Measurements from ENCODE around the gene C1orf35.
"Not testable (repeated sequence)": the region's sequence is repeated elsewhere in the genome, so short reads cannot be mapped to it uniquely, and the experiment has no call there.

Gene C1orf35

DNA sequence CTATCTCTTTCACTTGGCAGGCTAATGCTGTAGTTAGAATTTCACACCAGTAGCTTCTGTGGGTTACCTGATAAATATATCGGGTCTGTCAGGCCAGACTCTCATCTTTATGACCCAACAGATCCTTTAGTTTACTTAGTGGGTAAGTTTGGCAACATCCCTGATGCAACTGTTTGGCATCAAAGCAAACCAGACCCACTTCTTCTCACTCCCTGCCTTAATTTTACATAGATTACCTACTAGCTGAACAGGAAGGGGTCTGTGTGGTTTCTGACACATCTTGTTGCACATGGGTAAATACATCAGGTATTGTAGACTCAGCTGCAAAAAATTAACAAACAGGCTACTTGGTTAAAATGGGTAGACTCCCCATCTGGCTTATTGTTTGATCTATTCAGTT is 33.8 kb upstream of the C1orf35 start:
- DNase-seq (ENCODE audit: low spot score in 2 of 2), result no peak
- in situ Hi-C loops (cut with MboI; ENCODE audit: low sequenced_read_pairs), result loop anchor here (10.0 kb wide), 1 partner anchor 318 kb away; a partner anchor contains a TSS
- H3K4me1 ChIP-seq, result peaks cover 7% of the 10 kb centered on the region
- no peaks in the 10 kb centered on the region for H3K9me3 ChIP-seq
- H3K36me3 ChIP-seq (replicated peaks), result peaks cover 9% of the 10 kb centered on the region
- H3K4me3 ChIP-seq, result no peak overlapping the region
- peaks cover 8% of the 10 kb centered on the region for H3K27me3 ChIP-seq (ENCODE audit: low read depth)

- Histone ChIP-seq H3K4me3 (no peak overlapping the region), H3K36me3 (replicated peaks) (no peaks in the 10 kb centered on the region), H3K4me1 (0 out of 2 replicates have a peak, but pooled peaks cover 3% of the 10 kb centered on the region), H3K27me3 (ENCODE audit: low read depth) (peaks cover 8% of the 10 kb centered on the region), H3K9me3 (no peaks in the 10 kb centered on the region)
- DNase-seq (ENCODE audit: low spot score in 2 of 2), result no peak
- in situ Hi-C loops (cut with MboI; ENCODE audit: low sequenced_read_pairs), result loop anchor here (10.0 kb wide), 1 partner anchor 320 kb away; a partner anchor contains a TSS
Observed at GRCh38 chr1:228134591-228134990, 31.5 kb upstream of the C1orf35 start.

DNA sequence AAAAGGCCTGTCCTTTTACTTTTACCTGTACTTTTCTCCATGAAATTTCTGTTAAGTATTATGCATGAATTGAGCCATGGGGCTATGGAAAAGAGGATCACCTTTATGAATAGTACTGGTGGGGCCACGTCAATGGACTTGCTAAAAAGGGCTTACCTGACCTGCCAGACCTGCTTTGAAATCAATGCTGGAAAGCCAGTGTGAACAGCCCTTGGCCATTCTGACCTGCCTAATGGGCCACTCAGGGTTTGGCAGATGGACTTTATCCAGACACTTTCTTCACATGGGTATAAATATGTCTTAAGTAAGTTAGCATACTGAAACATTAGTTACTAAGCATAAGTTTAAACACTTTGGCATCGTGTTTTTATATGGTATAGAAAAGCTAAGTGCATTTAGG is 28.6 kb upstream of the C1orf35 start:
- Histone ChIP-seq H3K4me3 (no peak overlapping the region), H3K9me3 (no peaks in the 10 kb centered on the region), H3K36me3 (replicated peaks) (no peaks in the 10 kb centered on the region), H3K4me1 (no peaks in the 10 kb centered on the region), H3K27me3 (ENCODE audit: low read depth) (peaks cover 8% of the 10 kb centered on the region)
- in situ Hi-C loops (cut with MboI; ENCODE audit: low sequenced_read_pairs), result loop anchor here (10.0 kb wide), 1 partner anchor 323 kb away; a partner anchor contains a TSS
- no peak for DNase-seq (ENCODE audit: low spot score in 2 of 2)

DNA sequence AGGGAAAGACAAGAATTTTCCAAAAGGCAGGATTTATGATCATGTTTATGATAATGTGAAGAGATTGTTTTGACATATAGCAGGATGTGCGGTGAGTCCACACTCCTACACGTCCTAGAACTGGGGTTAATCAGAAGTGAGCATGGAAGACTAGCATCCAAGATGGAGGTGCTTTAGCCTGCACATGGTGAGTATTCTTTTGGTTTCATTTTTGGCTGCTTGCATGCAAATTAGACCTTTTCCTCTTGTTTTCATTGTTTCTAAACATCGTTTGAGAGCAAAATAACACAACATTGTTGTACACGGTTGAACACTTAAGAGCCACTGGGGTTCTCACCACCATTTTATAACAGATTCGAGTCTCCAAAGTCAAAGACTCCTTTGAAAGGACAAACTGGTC is 22.1 kb upstream of the C1orf35 start:
- Histone ChIP-seq H3K4me3 (no peak overlapping the region), H3K9me3 (no peaks in the 10 kb centered on the region), H3K27me3 (ENCODE audit: low read depth) (0 out of 2 replicates have a peak, but pooled peaks cover 2% of the 10 kb centered on the region), H3K36me3 (replicated peaks) (no peaks in the 10 kb centered on the region), H3K4me1 (no peaks in the 10 kb centered on the region)
- in situ Hi-C loops (cut with MboI; ENCODE audit: low sequenced_read_pairs), result no loop called here
- no peak for DNase-seq (ENCODE audit: low spot score in 2 of 2)

DNA sequence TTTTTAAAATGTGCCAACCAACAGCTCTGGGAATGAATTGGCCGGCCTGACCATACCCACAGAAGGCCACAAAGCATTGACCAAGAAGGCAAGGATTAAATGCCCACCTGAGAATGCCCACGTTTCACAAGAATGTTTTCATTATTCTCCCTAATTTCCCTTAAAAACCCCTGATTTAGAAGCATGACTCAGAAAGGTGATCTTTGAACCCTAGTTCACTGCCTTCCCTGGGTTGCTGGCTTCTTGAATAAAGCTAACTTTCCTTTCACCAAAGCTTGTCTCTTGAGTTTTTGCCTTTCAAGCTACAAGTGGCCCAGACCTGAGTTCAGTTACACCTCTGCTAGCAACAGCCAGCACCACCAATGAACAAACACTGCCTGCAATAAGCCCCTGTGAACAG is 20.4 kb upstream of the C1orf35 start:
- no peak for DNase-seq (ENCODE audit: low spot score in 2 of 2)
- in situ Hi-C loops (cut with MboI; ENCODE audit: low sequenced_read_pairs), result no loop called here
- peaks cover 4% of the 10 kb centered on the region; the same call in 1 of the 2 replicates for H3K9me3 ChIP-seq
- no peak overlapping the region for H3K4me3 ChIP-seq
- H3K36me3 ChIP-seq (replicated peaks), result no peaks in the 10 kb centered on the region
- 0 out of 2 replicates have a peak, but pooled peaks cover 2% of the 10 kb centered on the region for H3K27me3 ChIP-seq (ENCODE audit: low read depth)
- no peaks in the 10 kb centered on the region for H3K4me1 ChIP-seq

DNA sequence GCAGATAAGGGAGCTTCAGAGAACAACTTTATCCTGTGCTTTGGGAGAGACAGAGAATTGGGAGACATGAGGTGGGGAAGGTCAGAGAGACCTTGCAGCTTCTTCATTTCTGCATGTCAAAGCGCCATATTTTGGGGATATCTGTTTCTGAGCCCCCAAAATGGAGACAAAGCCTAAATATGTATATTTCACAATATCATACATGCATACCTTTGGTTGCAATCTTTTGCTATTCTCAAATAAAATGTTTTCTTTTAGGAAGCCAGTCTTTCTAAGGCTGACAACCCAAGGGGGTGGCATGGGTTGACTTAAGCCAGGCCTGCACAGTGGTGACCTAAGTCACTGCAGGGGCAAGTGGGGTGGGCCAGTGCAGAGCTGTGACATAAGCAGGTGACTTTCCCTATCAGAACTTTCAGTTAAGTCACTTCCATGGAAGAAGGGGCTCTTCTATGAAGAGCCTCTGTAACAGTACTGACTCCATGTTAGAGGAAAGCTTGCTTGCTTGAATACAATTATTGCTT is 19.9 kb upstream of the C1orf35 start:
- no peak for DNase-seq (ENCODE audit: low spot score in 2 of 2)
- H3K4me1 ChIP-seq, result no peaks in the 10 kb centered on the region
- H3K36me3 ChIP-seq (replicated peaks), result no peaks in the 10 kb centered on the region
- H3K9me3 ChIP-seq, result peaks cover 8% of the 10 kb centered on the region; the same call in 1 of the 2 replicates
- H3K27me3 ChIP-seq (ENCODE audit: low read depth), result 0 out of 2 replicates have a peak, but pooled peaks cover 2% of the 10 kb centered on the region
- no peak overlapping the region for H3K4me3 ChIP-seq
- in situ Hi-C loops (cut with MboI; ENCODE audit: low sequenced_read_pairs), result no loop called here

DNA sequence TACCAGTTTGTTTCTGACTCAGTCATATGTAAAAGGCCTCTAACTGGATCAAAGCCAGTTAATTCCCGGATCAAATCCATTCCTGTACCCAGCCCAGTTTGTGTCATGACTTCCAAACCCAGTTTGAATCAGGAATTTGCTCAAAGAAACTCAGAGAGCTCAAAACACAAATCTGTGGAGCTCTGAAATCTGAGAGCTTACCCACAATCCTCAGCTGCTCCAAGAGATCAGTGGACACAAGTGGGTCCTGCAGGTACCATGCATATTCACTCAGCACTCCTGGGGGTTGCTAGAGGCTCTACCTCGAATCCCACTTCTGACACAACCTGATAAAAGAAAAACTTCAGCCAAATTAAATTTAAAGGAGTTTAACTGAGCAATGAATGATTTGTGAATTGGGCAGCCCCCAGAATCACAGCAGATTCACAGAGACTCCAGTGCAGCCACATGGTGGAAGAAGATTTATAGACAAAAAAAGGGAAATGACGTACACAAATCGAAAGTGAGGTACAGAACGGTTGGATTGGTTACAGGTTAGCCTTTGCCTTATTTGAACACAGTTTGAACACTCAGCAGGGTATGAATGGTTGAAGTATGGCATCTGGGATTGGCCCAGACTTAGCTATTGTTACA is 17.8 kb upstream of the C1orf35 start:
- H3K4me3 ChIP-seq, result no peak overlapping the region
- peaks cover 10% of the 10 kb centered on the region for H3K9me3 ChIP-seq
- in situ Hi-C loops (cut with MboI; ENCODE audit: low sequenced_read_pairs), result no loop called here
- H3K36me3 ChIP-seq (replicated peaks), result no peaks in the 10 kb centered on the region
- H3K27me3 ChIP-seq (ENCODE audit: low read depth), result no peaks in the 10 kb centered on the region
- no peak for DNase-seq (ENCODE audit: low spot score in 2 of 2)
- no peaks in the 10 kb centered on the region for H3K4me1 ChIP-seq

DNA sequence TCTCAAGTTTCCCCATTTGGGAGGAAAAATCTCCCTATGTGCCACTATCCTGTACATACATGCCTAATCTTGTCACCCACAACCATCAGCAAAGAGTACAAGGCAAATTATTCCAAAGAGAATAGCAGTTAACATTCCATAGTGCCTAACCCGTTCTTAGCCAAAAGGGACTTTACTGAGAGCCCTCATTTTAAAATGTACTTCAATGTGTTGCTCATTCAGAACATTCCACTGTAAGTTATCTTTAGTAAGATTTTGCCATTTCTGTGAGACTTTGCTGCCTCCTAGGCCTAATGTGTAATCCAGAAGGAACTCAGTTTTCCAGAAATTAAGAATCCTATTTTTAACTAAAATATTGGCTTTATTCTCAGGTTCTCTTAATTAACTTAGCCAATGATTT is 17.2 kb upstream of the C1orf35 start:
- H3K4me3 ChIP-seq, result no peak overlapping the region
- in situ Hi-C loops (cut with MboI; ENCODE audit: low sequenced_read_pairs), result no loop called here
- DNase-seq (ENCODE audit: low spot score in 2 of 2), result no peak
- H3K27me3 ChIP-seq (ENCODE audit: low read depth), result no peaks in the 10 kb centered on the region
- no peaks in the 10 kb centered on the region for H3K4me1 ChIP-seq
- no peaks in the 10 kb centered on the region for H3K36me3 ChIP-seq (replicated peaks)
- peaks cover 10% of the 10 kb centered on the region for H3K9me3 ChIP-seq

- no peak for DNase-seq (ENCODE audit: low spot score in 2 of 2)
- H3K36me3 ChIP-seq (replicated peaks), result no peaks in the 10 kb centered on the region
- in situ Hi-C loops (cut with MboI; ENCODE audit: low sequenced_read_pairs), result no loop called here
- no peaks in the 10 kb centered on the region for H3K27me3 ChIP-seq (ENCODE audit: low read depth)
- H3K9me3 ChIP-seq, result peaks cover 10% of the 10 kb centered on the region
- H3K4me3 ChIP-seq, result no peak overlapping the region
- H3K4me1 ChIP-seq, result no peaks in the 10 kb centered on the region
Observed at GRCh38 chr1:228118040-228118439, 14.9 kb upstream of the C1orf35 start.

GRCh38 chr1:228117335-228117734 is 14.2 kb upstream of the C1orf35 start:
- no peak overlapping the region for H3K4me3 ChIP-seq
- H3K4me1 ChIP-seq, result no peaks in the 10 kb centered on the region
- in situ Hi-C loops (cut with MboI; ENCODE audit: low sequenced_read_pairs), result no loop called here
- H3K9me3 ChIP-seq, result peaks cover 10% of the 10 kb centered on the region
- no peak for DNase-seq (ENCODE audit: low spot score in 2 of 2)
- H3K27me3 ChIP-seq (ENCODE audit: low read depth), result no peaks in the 10 kb centered on the region
- no peaks in the 10 kb centered on the region; the same call in 1 of the 2 replicates for H3K36me3 ChIP-seq (replicated peaks)

- H3K4me3 ChIP-seq, result no peak overlapping the region
- no peaks in the 10 kb centered on the region for H3K4me1 ChIP-seq
- no peaks in the 10 kb centered on the region for H3K27me3 ChIP-seq (ENCODE audit: low read depth)
- DNase-seq (ENCODE audit: low spot score in 2 of 2), result no peak
- H3K9me3 ChIP-seq, result peaks cover 10% of the 10 kb centered on the region
- in situ Hi-C loops (cut with MboI; ENCODE audit: low sequenced_read_pairs), result no loop called here
- H3K36me3 ChIP-seq (replicated peaks), result no peaks in the 10 kb centered on the region; the same call in 1 of the 2 replicates
Observed at GRCh38 chr1:228114827-228115226, 11.7 kb upstream of the C1orf35 start.

- H3K4me3 ChIP-seq, result no peak overlapping the region
- DNase-seq (ENCODE audit: low spot score in 2 of 2), result no peak
- peaks cover 2% of the 10 kb centered on the region; the same call in 1 of the 2 replicates for H3K4me1 ChIP-seq
Observed at GRCh38 chr1:228112617-228113016, 9.5 kb upstream of the C1orf35 start.

GRCh38 chr1:228112167-228112566 is 9.0 kb upstream of the C1orf35 start:
- no peaks in the 10 kb centered on the region; the same call in 1 of the 2 replicates for H3K9me3 ChIP-seq
- H3K4me1 ChIP-seq, result peaks cover 2% of the 10 kb centered on the region; the same call in 1 of the 2 replicates
- H3K4me3 ChIP-seq, result no peak overlapping the region
- peaks cover 6% of the 10 kb centered on the region for H3K36me3 ChIP-seq (replicated peaks)
- DNase-seq (ENCODE audit: low spot score in 2 of 2), result no peak
- H3K27me3 ChIP-seq (ENCODE audit: low read depth), result no peaks in the 10 kb centered on the region
- in situ Hi-C loops (cut with MboI; ENCODE audit: low sequenced_read_pairs), result no loop called here

More at GRCh38 chr1:228112617-228113016, 9.5 kb upstream of the C1orf35 start:
- H3K36me3 ChIP-seq (replicated peaks), result peaks cover 4% of the 10 kb centered on the region
- in situ Hi-C loops (cut with MboI; ENCODE audit: low sequenced_read_pairs), result no loop called here
- no peaks in the 10 kb centered on the region for H3K27me3 ChIP-seq (ENCODE audit: low read depth)
- H3K9me3 ChIP-seq, result no peaks in the 10 kb centered on the region; the same call in none of the 2 replicates

DNA sequence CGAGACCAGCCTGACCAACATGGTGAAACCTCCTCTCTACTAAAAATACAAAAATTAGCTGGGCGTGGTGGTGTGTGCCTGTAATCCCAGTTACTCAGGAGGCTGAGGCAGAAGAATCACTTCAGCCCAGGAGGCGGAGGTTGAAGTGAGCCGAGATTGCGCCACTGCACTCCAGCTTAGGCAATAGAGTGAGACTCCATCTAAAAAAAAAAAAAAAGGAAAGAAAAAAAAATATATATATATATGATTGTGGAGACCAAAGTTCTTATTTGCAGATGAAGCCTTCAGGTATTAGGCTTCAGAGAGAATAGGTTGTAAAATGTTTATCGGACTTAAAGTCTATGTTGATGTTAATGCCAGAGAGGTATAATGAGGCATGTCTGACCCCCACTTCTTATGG is 8.2 kb upstream of the C1orf35 start:
- in situ Hi-C loops (cut with MboI; ENCODE audit: low sequenced_read_pairs); DNase-seq (ENCODE audit: low spot score in 2 of 2); H3K36me3 ChIP-seq (replicated peaks); H3K4me1 ChIP-seq; H3K4me3 ChIP-seq; H3K27me3 ChIP-seq (ENCODE audit: low read depth); H3K9me3 ChIP-seq: not testable (repeated sequence)

All from HAP-1 (cell line).